SK-N-MC (cell line): ENCODE results near the gene FARS2.

Experiments
- DNase-seq: peaks from one replicate; pipeline ENCODE4 v3.0.0-alpha.2; 2011; ENCODE audit warnings: low read depth, low spot score
- H3K27ac ChIP-seq: fragments of 200-600 bp; sonication (generic); 2 replicates; pipeline ENCODE4 v1.5.1; 2016; ENCODE audit warnings: mixed run types
- H3K36me3 ChIP-seq: fragments of 200-600 bp; sonication (generic); 2 replicates; pipeline ENCODE4 v1.6.1; 2017; ENCODE audit warnings: antibody characterized with exemption, low read length, mixed read lengths; ENCODE audit not compliant: insufficient read depth
- H3K4me3 ChIP-seq: fragments of 200-600 bp; sonication (generic); 2 replicates; pipeline ENCODE4 v1.5.1; 2016
- H3K9ac ChIP-seq: fragments of 200-600 bp; sonication (generic); 2 replicates; pipeline ENCODE4 v1.8.0; 2017; ENCODE audit warnings: mixed run types, mixed read lengths; ENCODE audit not compliant: insufficient read length
- H3K9me3 ChIP-seq: fragments of 200-600 bp; sonication (generic); 2 replicates; pipeline ENCODE4 v1.6.1; 2017; ENCODE audit warnings: low read depth, mild to moderate bottlenecking, antibody characterized with exemption, low read length, moderate library complexity, mixed read lengths
- EZH2 ChIP-seq: fragments of 200-600 bp; sonication (generic); IDR thresholded peaks from one replicate; pipeline ENCODE4 v1.6.1; 2017; ENCODE audit warnings: antibody characterized with exemption
- FOXP2 ChIP-seq: optimal IDR thresholded peaks from 2 replicates; pipeline ENCODE3; 2011; ENCODE audit warnings: mild to moderate bottlenecking, moderate library complexity; ENCODE audit not compliant: insufficient read depth; ENCODE audit errors: extremely low read length, control extremely low read depth
- POLR2AphosphoS5 ChIP-seq: IDR thresholded peaks from 2 replicates; pipeline ENCODE4 v1.6.1; 2012; ENCODE audit warnings: mild to moderate bottlenecking, low read depth, low read length, borderline replicate concordance

The FARS2 gene

DNA sequence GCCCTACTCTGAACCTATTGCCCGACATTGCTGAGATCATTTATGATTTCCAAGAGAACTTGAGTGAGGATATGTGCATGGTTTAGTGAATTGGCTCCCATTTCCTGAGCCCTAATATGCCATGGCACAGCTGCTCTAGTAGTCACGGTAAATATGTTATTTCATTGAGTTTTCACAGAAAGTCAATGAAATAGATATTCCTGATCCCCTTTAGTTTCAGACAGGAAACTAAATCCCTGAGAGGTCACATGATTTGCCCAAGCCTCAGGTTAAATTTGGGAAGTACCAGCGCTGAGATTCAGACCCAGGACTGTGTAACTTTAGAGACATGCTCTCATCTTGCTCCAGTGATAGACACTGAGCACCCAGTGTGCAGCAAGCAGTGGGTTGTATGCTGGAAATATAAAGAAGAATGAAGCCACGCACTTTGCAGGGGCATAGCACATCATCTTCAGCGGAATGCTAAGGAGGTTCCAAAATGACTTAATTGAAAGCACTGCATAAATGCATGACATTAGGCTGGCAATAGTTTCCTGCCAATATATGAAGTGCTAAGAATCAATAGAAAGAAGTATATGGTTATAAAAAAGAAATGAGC is 70.6 kb downstream of the FARS2 start:
- H3K36me3 ChIP-seq, result no peaks in the 10 kb centered on the region
- no peak overlapping the region for H3K9ac ChIP-seq
- TF ChIP-seq EZH2 (no peak), FOXP2 (no peak), POLR2AphosphoS5 (no peak)
- H3K4me3 ChIP-seq, result no peak overlapping the region
- H3K27ac ChIP-seq, result no peak overlapping the region
- DNase-seq, result no peak
- H3K9me3 ChIP-seq, result no peaks in the 10 kb centered on the region

GRCh38 chr6:5333658-5334057 is 72.3 kb downstream of the FARS2 start:
- DNase-seq, result no peak
- Histone ChIP-seq H3K36me3 (no peaks in the 10 kb centered on the region), H3K9me3 (no peaks in the 10 kb centered on the region), H3K9ac (no peak overlapping the region), H3K4me3 (no peak overlapping the region), H3K27ac (no peak overlapping the region)
- TF ChIP-seq FOXP2 (no peak), POLR2AphosphoS5 (no peak), EZH2 (no peak)

GRCh38 chr6:5334341-5334740 is 73.0 kb downstream of the FARS2 start:
- Histone ChIP-seq H3K27ac (no peak overlapping the region), H3K4me3 (no peak overlapping the region), H3K9ac (no peak overlapping the region), H3K36me3 (no peaks in the 10 kb centered on the region), H3K9me3 (no peaks in the 10 kb centered on the region)
- DNase-seq, result no peak
- TF ChIP-seq POLR2AphosphoS5 (no peak), EZH2 (no peak), FOXP2 (no peak)

DNA sequence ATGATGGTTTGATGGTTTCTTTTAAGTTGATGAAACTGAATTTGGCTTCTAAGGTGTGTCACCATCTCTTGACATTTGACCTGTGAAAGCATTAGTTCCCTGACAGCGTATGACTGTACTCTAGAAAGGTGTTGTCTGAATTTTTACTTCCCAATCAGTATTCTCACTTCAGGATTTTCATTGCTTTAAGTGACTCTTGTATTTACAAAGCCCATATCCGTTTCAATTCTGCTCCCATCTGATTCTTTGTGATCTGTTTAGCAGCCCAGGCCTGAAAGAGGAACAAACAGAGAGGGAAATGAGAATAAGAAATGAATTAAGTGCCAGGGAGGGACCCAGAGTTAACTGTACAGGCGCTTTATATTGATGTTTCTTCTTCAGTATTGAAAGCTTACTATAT is 73.7 kb downstream of the FARS2 start:
- H3K9ac ChIP-seq, result no peak overlapping the region
- TF ChIP-seq EZH2, result no peak
- no peak for TF ChIP-seq FOXP2
- no peak for TF ChIP-seq POLR2AphosphoS5
- H3K4me3 ChIP-seq, result no peak overlapping the region
- H3K36me3 ChIP-seq, result no peaks in the 10 kb centered on the region
- DNase-seq, result no peak
- no peaks in the 10 kb centered on the region for H3K9me3 ChIP-seq
- H3K27ac ChIP-seq, result no peak overlapping the region

DNA sequence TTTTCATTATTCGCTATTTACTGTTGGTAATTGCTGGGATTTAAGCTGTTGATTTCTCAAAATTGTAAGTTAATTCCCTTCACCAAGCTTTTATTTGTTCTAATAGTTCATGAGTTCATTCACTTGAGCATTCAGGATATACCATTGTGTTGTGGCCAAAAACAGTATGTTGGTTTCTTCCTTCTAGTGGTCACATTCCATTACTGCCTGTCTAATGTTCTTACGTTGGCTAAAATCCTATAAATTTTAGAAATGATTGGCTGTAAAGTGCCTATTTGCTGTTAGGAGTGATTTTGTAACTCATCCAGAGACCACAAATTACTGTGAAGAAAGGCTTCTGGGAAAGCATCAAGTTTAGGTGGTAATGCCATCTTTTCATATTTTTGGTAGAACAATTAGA is 76.3 kb downstream of the FARS2 start:
- no peaks in the 10 kb centered on the region for H3K36me3 ChIP-seq
- no peak overlapping the region for H3K4me3 ChIP-seq
- TF ChIP-seq FOXP2 (no peak), EZH2 (no peak), POLR2AphosphoS5 (no peak)
- no peaks in the 10 kb centered on the region for H3K9me3 ChIP-seq
- H3K9ac ChIP-seq, result no peak overlapping the region
- DNase-seq, result no peak
- no peak overlapping the region for H3K27ac ChIP-seq

DNA sequence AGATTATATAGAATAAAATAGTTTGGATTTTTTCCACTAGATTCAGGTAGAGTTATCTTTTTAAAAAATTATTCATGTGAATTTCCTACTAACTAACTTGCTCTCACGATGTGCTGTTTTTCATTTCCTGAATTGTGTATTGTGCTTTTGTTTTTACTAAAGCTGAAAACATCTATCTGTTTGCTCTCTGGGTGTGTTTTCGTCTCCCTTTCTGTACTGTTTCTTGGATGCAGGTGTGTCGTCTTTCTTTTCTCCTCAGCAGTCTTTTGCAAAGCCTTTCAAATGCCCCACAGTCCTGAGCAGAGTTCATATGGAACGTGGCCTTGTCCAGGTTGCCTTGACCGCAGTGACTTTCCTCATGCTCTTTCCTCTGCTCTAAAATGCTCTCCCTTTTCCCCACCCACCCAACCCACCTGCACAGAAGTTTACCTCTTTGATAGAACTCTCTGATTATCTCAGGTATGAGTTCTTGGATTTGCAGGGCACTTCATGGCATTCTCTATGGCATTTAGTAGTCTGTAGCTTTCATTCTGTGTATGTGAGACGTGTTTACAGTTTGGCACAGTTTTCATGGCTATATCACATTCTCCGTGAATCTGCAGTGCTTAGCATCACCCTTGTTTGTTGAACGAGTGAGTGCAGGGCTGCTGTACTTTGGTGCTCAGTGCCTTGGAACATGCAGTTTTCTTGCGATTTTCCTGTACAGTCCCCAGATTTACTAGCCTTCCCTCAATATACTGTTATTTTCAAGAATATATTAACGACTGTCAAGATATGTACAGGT is 77.1 kb downstream of the FARS2 start:
- TF ChIP-seq EZH2 (no peak), FOXP2 (no peak), POLR2AphosphoS5 (no peak)
- Histone ChIP-seq H3K4me3 (no peak overlapping the region), H3K36me3 (no peaks in the 10 kb centered on the region), H3K9ac (no peak overlapping the region), H3K9me3 (no peaks in the 10 kb centered on the region), H3K27ac (no peak overlapping the region)
- DNase-seq, result no peak

DNA sequence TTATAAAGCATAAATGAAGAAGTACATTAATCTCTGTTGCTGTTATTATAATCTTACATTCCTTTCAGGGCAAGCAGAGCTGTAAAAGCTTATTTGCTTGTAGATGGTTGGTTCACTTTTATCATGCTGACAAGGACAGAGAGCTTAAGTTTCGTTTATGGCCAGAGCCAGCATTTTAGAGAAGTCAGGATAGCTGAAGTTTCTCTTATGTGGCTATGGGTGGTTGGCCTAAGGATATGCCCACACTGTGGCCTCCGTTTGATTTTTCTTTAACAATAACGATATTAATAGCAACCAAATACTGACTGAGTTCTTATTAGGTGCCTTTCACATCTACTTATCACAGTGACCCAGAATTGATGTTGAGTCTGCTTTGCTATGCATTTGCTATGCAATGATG is 78.5 kb downstream of the FARS2 start:
- DNase-seq, result no peak
- no peak for TF ChIP-seq POLR2AphosphoS5
- TF ChIP-seq EZH2, result no peak
- TF ChIP-seq FOXP2, result no peak
- H3K9me3 ChIP-seq, result no peaks in the 10 kb centered on the region
- H3K4me3 ChIP-seq, result no peak overlapping the region
- no peak overlapping the region for H3K27ac ChIP-seq
- no peak overlapping the region for H3K9ac ChIP-seq
- H3K36me3 ChIP-seq, result no peaks in the 10 kb centered on the region

DNA sequence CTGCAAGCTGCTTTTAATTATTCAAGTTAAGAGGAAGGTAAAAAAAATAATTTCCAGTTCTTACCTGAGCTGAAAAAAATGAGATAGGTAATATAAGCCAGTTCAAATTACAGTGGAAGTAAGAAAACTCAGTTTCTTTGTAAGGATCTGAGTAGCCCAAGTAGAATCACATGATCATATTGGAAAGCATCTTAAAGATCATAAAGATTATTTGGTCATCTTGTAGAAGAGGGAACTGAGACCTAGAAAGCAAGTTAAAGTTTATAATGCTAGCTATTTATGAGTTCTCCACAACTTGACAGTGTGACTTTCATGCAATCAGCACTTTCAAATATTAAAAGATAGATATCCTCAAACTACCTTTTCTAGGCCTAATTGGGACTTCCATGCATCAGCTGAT is 80.5 kb downstream of the FARS2 start:
- H3K27ac ChIP-seq, result no peak overlapping the region
- TF ChIP-seq POLR2AphosphoS5 (no peak), EZH2 (no peak), FOXP2 (no peak)
- DNase-seq, result no peak
- no peak overlapping the region for H3K9ac ChIP-seq
- H3K4me3 ChIP-seq, result no peak overlapping the region
- H3K36me3 ChIP-seq, result no peaks in the 10 kb centered on the region
- no peaks in the 10 kb centered on the region for H3K9me3 ChIP-seq

- no peaks in the 10 kb centered on the region for H3K9me3 ChIP-seq
- no peak overlapping the region for H3K9ac ChIP-seq
- H3K4me3 ChIP-seq, result no peak overlapping the region
- H3K27ac ChIP-seq, result no peak overlapping the region
- DNase-seq, result no peak
- H3K36me3 ChIP-seq, result no peaks in the 10 kb centered on the region
- TF ChIP-seq POLR2AphosphoS5 (no peak), FOXP2 (no peak), EZH2 (no peak)
Measured at GRCh38 chr6:5343998-5344397, 82.7 kb downstream of the FARS2 start.
